ENCODE data around the gene COMMD7. TPM values are rescaled to one million over a fixed set of nuclear protein-coding genes. Genes with fewer than 3 reads are reported as not detected.

COMMD7 gene
- total RNA-seq = 32.7 and 33.8 TPM in 2 replicates

GRCh38 chr20:32743237-32744112 is at the start of gene COMMD7:
COMMD7 (minus strand) TSS chr20:32743467; CDS start chr20:32743391, 76 bp downstream.

GRCh38 chr20:32761831-32762753 is 18.8 kb upstream of the COMMD7 start, which contains the start of gene DNMT3B:
DNMT3B (plus strand) TSS chr20:32762385; CDS start chr20:32780324, 17,939 bp downstream.

Other genes starting within 250 kb of the COMMD7 start
- gene NOL4L, start 158.1 kb downstream of the COMMD7 start, total RNA-seq = 9.9 and 17.2 TPM in 2 replicates
- gene C20orf203, start 69.5 kb downstream of the COMMD7 start, total RNA-seq = not detected in 2 replicates
- gene DNMT3B, start 18.9 kb upstream of the COMMD7 start, total RNA-seq = 2.3 and 3.6 TPM in 2 replicates
- 133 and 150 TPM in 2 replicates for gene MAPRE1, start 76.5 kb upstream of the COMMD7 start, total RNA-seq
- under 0.01 TPM in 1 of 2 replicates, not detected in the other for gene EFCAB8, start 115.5 kb upstream of the COMMD7 start, total RNA-seq